ENCODE measurements around the gene MBOAT1.
A peak's percentile ranks its signal among the peaks of the same experiment; 100 is the strongest.

MBOAT1 gene

GRCh38 chr6:20221421-20221820 lies 9.2 kb upstream of the MBOAT1 start:
- no peak for TF ChIP-seq CTCF (conservative IDR thresholded peaks at IDR 0.05; ENCODE audit: low read length)
- H3K4me3 ChIP-seq (ENCODE audit: low read length) = no peak overlapping the region
- no peak for DNase-seq (ENCODE audit: low read depth)

DNA sequence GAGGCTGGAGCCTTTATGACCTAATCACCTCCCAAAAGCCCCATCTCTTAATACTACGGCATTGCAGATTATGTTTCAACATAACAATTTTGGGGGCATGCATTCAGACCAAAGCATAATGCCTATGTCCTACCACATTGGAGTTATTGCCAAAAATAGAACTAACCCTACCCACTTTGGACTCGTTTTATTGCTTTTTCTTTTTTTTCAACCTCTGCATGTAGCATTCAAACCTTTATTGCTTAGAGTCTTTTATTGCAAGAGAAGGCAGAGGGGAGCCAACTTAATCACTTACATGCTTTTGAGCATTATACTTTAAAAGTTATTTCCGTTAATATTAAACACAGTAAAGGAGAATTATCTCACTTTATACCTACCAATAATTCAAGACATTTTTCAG lies 8.1 kb upstream of the MBOAT1 start:
- no peak for DNase-seq (ENCODE audit: low read depth)
- no peak overlapping the region for H3K4me3 ChIP-seq (ENCODE audit: low read length)
- TF ChIP-seq CTCF (conservative IDR thresholded peaks at IDR 0.05; ENCODE audit: low read length) = no peak

DNA sequence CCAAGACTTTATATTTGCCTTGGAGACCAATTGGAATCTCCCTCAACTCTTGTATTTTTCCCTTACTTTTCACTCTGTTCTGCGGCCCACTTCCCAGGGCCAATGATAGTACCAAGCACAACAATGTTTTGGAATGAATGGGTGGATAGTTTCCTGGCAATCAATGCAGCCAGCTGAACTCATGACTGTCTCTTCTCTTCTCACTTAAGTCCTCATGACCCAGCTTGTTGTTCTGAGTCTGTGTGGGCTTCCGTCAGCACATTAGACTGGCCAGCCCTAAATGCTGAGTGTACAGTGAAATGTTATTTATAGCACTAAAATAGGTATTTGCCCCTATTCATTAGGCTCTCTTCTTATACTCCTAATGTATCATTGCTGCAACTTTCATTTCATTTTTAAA lies 5.6 kb upstream of the MBOAT1 start:
- TF ChIP-seq CTCF (conservative IDR thresholded peaks at IDR 0.05; ENCODE audit: low read length) = no peak
- DNase-seq (ENCODE audit: low read depth) = no peak
- no peak overlapping the region for H3K4me3 ChIP-seq (ENCODE audit: low read length)

DNA sequence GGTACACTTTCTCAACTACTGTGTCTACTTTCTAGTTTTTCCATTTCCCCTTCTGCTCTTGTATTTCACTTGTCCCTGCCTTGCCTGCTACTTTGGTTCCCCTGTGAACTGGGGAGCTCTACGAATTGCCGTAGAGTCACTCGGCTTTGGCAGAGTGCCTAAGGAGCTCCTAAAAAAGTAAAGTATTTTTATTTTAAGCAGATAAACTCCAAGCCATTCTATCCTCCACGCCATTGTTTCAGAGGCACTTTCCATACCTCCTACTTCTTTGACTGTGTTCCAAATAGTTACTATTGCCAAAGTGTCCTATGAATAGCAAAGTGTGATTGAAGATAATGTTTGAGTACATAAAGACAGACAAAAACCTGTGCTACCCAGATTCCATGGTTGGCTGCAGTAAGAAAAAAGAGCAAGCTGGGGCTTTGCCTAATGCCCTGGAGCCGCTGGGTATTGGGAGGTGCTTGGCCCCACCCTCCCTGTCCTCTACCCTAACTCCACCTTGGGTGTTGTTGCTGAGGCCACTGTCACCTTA lies 5.1 kb upstream of the MBOAT1 start:
- TF ChIP-seq CTCF (conservative IDR thresholded peaks at IDR 0.05; ENCODE audit: low read length) = no peak
- H3K4me3 ChIP-seq (ENCODE audit: low read length) = no peak overlapping the region
- no peak for DNase-seq (ENCODE audit: low read depth)

GRCh38 chr6:20215310-20215709 lies 3.0 kb upstream of the MBOAT1 start:
- no peak for DNase-seq (ENCODE audit: low read depth)
- TF ChIP-seq CTCF (conservative IDR thresholded peaks at IDR 0.05; ENCODE audit: low read length) = no peak
- no peak overlapping the region for H3K4me3 ChIP-seq (ENCODE audit: low read length)

GRCh38 chr6:20213271-20213798 lies 1.1 kb upstream of the MBOAT1 start:
- TF ChIP-seq CTCF (conservative IDR thresholded peaks at IDR 0.05; ENCODE audit: low read length) = no peak
- peak overlapping the region; percentile 67 for H3K4me3 ChIP-seq (ENCODE audit: low read length)
- peak; percentile 15 for DNase-seq (ENCODE audit: low read depth)

DNA sequence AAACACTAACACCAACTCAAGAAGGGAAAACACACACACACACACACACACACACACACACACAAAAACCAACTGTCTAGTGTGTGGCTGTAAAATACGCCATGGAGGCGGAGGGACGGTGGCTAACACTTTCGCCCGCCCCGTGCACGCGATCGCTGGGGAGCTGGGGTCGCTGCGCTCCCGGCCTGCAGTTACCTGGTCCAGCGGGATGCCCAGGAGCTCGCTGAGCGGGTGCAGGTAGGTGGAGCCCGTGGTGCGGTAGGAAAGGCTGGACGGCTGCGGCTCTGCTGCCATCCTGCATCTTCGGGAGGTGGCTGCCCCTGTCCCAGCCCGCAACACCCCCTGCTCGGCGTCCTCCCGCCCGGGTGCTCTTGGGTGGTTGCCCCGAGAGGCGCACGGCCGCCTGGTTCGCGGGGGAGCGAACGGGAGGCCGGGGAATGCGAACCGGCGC lies 303 bp downstream of the MBOAT1 start:
- no peak for TF ChIP-seq CTCF (conservative IDR thresholded peaks at IDR 0.05; ENCODE audit: low read length)
- DNase-seq (ENCODE audit: low read depth) = peak; percentile 42
- H3K4me3 ChIP-seq (ENCODE audit: low read length) = peak overlapping the region; percentile 93
